NCI-H146 (cell line): ENCODE data around the gene MAK.
"Not testable (repeated sequence)": the region's sequence is repeated elsewhere in the genome, so short reads cannot be mapped to it uniquely, and the experiment has no call there.

Experiments used
- DNase-seq: peaks from one replicate; lab custom pipeline; 2025; lab: John Stamatoyannopoulos, UW

The MAK gene

DNA sequence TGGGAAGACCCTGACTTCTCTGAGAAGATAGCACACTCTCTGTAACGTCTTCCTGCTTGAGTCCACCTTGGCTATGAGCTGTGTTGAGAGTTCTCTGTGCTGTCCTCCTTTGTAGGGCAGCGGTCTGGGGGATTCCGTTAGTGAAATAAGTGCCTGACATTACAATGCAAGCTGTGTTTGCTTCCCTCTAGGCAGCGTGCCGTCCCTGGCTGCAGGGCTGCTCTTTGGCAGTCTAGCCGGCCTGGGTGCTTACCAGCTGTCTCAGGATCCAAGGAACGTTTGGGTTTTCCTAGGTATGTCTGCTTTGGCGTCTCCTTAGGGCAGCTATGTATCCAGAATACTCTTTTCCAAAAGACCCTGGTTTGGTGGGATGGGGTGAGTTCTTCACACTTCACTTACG, 112.6 kb downstream of the MAK start:
- DNase-seq: no peak

DNA sequence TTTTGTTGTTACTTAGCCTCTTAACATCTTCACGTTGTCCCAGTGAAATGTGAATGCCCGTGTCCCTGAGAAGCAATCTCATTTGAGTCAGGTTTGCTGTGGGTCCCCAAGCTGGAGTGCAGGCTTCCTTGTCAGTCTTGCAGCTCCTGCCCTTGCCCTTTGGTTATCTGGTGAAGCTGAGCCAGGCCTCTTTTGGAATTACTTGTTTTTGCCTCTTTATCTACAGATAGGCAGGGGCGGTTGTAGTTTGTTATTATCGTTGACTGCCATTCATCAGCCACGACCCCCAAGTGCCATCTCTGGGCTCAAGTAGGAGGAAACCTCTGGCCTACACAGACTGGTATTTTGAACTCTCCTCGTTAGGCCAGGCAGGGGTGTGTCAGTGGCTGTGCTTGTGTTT, 113.3 kb downstream of the MAK start:
- no peak for DNase-seq

DNA sequence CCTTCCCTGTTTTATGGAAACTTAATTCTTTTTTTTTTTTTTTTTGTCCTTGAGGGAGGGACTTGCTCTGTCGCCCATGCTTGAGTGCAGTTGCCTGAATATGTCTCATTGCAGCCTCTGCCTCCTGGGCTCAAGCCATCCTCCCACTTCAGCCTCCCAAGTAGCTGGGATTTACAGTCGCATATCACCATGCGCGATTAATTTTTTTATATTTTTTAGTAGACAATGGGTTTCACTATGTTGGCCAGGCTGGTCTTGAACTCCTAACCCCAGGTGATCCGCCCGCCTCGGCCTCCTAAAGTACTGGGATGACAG, 114.8 kb downstream of the MAK start:
- peak; percentile 34 for DNase-seq

DNA sequence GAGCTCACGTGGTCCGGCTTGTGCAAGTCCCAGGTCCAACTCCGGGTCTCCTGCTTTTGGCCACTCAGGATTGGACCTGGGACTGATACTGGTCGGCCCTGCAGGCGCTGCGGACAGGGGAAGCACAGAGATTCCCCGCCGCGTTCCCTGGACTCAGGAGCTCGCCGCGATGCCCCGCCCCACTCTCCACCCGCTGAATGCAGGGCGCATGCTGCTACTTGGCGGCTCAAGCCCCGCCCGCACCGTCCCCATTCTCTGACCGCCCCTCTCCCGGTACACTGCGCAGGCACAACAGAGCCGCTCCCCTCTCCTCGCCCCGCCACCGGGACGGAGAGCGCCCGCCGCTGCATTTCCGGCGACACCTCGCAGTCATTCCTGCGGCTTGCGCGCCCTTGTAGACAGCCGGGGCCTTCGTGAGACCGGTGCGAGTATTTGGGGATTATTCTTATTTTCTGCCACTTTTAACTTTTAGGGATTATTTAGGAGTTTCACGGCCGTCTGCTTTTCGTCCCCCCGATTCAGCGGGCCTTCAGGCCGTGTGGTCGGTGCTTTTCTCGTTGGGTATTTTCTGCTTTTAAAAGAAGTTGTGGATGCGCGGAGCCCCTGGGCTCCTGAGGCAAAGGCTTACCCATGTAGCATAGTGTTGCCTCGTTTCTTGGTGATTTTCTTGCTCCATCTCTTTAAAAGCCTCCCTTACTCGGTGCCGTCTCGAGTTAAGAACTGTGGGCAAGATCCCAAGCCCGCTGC, 115.3 kb downstream of the MAK start, which contains the start of gene TMEM14C:
Gene TMEM14C, plus strand, starts transcription at position 251 of the 747 bp plus-strand sequence. CDS start 1,544 bp downstream, outside the sequence.
- peak; percentile 98 for DNase-seq

DNA sequence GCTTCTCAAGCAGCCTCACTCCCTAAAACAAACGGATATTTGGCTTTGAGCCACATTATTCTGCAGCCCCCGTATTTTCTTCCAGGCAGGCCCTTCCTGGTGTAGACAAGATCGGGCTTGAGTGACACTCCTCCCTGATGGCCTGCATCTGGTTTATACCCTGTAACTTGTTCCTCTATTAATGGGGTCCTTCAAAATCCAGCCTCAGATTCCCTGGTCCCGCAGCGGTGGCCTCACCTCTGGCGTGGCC, 115.8 kb downstream of the MAK start:
- no peak for DNase-seq

DNA sequence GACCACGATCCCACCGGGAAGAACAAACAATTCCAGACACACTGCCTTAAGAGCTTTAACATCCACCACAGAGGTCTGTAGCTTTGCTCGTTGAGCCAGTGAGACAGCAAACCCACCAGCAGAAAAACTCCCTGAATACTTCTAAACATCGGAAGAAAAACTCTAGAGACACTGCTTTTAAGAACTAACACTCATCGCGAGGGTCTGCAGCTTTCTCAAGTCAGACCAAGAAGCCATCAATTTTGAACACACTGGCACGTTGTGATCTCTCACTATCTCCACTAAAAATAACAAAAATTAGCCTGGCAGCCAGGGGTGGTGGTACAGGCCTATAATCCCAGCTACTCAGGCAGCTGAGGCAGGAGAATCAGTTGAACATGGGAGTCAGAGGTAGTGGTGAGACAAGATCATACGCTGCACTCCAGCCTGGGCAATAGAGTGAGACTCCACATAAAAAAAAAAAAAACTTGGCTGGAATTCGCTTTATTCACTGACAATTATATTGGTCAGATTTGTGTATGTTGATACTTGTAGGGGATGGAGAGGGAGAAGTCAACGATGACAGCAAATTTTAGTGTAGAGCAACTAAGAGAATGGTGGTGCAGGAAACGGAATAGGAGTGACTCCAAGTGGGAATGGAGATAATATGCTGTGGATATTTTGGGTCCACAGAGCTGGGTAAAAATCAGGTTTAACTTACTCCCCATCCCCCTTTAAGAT, 116.3 kb downstream of the MAK start:
- no peak for DNase-seq

DNA sequence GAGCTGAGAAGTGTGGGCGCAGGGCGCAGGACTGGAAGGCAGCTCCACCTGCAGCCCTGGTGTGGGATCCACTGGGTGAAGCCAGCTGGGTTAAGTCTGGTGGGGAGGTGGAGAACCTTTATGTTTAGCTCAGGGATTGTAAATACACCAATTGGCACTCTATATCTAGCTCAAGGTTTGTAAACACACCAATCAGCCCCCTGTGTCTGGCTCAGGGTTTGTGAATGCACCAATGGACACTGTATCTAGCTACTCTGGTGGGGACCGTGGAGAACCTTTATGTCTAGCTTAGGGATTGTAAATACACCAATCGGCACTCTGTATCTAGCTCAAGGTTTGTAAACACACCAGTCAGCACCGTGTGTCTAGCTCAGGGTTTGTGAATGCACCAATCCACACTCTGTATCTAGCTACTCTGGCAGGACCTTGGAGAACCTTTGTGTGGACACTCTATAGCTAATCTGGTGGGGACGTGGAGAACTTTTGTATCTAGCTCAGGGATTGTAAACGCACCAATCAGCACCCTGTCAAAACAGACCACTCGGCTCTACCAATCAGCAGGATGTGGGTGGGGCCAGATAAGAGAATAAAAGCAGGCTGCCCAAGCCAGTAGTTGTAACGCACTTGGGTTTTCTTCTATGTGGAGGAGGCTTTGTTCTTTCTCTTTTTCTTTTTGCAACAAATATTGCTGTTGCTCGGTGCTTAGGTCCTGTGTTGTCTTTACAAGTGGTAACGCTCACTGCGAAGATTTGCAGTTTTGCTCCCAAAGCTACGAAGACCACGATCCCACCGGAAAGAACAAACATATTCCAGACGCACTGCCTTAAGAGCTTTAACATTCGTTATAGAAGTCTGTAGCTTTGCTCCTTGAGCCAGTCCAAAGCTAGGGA, 117.1 kb downstream of the MAK start:
- DNase-seq: not testable (repeated sequence)

DNA sequence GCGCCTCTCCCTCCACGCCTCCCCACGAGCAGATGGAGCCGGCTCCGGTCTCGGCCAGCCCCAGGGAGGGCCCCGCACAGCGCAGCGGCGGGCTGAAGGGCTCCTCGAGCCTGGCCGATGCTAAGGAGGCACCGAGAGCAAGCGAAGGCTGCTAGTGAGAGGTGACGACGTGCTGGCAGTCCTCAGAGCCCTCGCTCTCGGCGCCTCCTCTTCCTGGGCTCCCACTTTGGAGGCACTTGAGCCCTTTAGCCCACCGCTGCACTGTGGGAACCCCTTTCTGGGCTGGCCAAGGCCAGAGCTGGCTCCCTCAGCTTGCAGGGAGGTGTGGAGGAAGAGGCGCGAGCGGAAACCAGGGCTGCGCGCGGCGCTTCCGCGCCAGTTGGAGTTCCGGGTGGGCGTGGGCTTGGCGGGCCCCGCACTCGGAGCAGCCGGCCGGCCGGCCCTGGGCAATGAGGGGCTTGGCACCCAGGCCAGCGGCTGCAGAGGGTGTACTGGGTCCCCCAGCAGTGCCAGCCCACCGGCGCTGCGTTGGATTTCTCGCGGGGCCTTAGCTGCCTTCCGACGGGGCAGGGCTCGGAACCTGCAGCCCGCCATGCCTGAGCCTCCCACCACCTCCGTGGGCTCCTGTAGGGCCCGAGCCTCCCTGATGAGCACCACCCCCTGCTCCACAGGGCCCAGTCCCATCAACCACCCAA, 117.9 kb downstream of the MAK start:
- DNase-seq: no peak

DNA sequence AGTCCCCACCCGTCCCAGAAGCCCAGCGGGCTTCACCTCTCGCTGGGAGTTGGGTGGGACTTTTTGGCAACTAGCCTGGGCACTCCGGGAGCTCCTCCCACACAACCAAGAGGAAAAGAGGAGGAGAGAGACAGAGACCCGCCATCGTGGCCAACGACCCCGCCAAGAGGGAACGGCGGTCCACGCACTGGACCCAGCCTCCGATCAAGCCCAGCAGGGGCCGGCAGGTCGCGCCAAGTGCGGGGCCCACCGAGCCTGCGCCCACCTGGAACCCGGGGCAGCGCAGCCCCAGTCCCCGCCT, 118.4 kb downstream of the MAK start:
- no peak for DNase-seq

DNA sequence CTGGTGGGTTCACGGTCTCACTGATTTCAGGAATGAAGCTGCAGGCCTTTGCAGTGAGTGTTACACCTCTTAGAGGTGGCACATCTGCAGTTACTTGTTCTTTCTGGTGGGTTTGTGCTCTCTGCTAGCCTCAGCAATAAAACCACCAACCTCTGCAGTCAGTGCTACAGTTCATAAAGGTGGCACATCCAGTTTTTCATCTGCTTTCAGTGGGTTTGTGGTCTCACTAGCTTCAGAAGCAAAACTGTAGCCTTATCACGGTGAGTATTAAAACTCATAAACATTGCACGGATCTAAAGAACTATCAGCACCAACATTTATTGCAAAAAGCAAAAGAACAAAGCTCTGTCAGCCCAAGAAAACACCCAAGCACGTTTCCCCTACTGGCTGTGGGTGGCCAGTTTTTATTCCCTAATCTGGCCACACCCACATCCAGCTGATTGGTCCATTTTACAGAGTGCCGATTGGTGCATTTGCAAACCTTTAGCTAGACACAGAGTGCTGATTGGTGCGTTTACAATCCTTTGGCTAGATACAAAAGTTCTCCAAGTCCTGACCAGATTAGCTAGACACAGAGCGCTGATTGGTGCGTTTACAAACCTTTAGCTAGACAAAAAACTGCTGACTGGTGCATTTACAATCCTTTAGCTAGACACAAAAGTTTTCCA, 118.9 kb downstream of the MAK start:
- DNase-seq: no peak

DNA sequence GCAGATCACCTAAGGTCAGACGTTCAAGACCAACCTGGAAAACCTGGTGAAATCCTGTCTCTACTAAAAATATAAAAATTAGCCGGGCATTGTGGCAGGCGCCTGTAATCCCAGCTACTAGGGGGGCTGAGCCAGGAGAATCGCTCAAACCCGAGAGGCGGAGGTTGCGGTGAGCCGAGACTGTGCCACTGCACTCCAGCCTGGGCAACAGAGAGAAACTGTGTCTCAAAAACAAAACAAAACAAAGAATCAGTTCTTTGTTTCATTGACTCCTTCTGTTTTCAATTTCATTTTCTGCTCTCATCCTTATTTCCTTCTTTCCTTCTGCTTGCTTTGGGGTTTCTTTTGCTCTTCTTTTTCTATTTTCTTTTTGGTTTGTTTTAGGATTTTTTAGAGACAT, 124.4 kb downstream of the MAK start:
- DNase-seq: no peak
